AG08395 (cell line): ENCODE measurements around the gene LPIN1.
A peak's percentile ranks its signal among the peaks of the same experiment; 100 is the strongest.

ENCODE experiments used
- DNase-seq: peaks from one replicate; pipeline ENCODE4 v3.0.0; 2012; ENCODE audit warnings: mixed read lengths, low spot score

The LPIN1 gene, protein sequence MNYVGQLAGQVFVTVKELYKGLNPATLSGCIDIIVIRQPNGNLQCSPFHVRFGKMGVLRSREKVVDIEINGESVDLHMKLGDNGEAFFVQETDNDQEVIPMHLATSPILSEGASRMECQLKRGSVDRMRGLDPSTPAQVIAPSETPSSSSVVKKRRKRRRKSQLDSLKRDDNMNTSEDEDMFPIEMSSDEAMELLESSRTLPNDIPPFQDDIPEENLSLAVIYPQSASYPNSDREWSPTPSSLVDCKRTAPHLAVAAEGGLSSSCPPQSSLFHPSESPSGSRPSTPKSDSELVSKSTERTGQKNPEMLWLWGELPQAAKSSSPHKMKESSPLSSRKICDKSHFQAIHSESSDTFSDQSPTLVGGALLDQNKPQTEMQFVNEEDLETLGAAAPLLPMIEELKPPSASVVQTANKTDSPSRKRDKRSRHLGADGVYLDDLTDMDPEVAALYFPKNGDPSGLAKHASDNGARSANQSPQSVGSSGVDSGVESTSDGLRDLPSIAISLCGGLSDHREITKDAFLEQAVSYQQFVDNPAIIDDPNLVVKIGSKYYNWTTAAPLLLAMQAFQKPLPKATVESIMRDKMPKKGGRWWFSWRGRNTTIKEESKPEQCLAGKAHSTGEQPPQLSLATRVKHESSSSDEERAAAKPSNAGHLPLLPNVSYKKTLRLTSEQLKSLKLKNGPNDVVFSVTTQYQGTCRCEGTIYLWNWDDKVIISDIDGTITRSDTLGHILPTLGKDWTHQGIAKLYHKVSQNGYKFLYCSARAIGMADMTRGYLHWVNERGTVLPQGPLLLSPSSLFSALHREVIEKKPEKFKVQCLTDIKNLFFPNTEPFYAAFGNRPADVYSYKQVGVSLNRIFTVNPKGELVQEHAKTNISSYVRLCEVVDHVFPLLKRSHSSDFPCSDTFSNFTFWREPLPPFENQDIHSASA

DNA sequence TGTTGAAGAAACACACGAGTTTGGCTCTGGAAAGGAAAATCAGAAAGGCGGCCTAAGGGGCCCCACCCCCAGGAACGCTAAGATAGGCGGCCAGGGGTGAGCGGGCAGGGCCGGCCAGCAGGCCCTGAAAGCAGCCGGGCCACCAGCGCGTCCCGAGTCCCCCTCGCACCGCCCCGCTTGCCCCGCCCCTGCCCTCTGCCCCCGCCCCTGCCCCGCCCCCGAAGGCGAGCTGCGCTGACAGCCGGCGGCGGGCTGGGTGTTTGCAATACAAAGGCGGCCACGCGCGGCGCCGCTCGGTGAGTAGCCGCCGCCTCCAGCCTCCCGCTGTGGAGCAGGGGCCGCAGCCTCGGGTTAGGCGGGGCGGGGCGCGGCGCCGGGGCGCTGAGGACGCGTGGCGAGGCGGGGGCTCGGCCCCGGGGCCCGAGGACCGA, at the start of gene LPIN1:
TSS of gene LPIN1 (plus strand) at position 257 of the 431 bp plus-strand sequence. CDS start 18,910 bp downstream, outside the sequence.
- DNase-seq, result peak; percentile 96

DNA sequence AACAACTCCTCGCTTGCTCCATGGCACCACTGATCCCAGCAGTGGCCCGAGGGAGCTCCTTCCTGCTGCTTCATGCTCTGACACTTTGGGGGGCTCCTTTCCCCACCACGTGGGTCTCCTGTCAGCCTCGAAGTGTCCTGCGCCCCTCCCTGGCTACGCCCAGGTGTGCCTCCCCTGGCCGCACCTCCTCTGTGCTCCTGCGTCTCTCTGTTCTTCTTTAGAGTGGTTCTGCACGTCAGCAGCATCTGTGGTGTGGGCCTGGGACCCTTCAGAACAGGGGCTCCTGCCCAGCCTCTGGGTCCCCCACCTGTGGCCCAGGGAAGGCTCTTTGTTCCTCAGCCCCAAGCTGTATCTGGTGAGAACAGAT, 49.7 kb upstream of the LPIN1 start:
- DNase-seq, result no peak

DNA sequence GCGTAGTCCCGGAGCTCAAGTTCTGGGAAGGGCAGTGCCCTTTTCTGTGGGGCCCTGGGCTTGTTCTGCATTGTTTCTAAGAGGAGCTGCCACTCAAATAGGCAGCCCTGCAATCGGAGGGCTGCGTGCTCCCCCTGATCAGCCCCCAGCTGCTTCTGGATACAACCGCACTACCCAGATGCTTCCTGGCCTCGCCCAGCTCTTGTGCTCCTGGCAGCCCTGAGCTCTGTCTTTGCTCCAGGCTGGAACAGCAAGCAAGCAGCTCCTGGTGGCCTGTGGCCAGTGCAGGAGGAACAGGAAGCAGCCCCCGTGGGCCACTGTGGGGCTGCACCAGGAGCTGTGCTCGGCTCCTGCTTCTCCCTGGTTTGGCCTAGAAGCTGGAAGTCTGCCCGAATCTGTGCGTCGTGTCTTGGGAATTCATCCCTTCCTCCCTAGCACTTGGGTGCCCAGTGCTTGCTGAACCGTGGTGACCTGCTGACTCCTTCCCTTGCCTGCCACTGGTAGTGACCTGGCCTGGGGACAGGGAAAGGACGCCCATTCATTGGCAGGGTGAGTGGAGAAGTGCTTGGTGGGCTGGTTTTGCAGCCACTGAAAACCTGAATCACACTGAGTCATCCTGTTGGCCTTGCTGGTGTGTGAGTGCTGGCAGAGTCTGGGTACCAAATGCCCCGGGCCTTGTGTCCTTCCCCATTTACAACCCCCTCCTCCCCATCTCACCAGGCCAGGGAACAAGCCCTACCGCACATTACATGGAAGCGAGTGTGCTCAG, 49.1 kb upstream of the LPIN1 start:
- peak; percentile 72 for DNase-seq

DNA sequence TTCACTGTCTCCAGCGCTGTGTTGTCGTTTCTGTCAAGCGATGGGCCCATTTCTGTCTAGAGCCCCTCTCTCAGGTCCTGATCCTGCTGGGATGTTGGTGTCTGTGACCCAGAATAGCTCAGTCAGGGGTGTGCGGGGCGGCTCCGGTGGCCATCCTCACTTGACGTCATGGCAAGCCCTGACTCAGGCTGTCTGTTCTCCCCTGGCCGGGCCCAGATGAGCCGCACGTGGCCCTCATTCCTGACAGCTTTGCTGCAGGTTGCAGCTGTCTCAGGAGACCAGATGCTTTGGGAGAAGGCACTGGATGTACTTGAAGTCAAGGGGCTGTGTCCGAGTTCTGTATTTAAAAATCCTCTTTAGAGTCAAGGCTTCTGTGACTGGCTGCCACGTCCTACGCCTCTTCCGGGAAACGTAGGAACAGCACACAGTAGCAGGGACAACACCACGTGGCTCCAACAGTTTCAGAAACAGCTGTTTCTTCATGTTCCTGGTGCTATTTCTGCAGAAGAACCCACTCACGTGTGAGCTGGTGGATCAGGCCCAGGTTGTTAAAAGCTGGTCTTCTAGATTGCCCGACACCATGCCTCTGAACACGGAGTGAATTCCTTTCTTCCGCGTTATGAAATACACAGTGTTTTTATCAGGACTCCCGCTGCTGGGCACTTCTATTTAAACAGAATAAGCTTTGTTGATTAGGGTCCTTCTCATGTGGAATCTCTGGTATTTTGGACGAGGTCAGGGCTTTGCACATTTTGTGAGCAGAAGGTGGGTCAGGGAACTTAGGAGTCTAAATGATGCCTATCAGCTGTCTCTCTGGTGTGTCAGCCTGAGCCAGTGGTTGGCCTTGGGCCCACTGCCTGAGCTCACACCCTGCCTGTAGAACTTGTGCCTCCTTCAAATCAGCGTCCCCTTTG, 48.2 kb upstream of the LPIN1 start:
- DNase-seq, result peak; percentile 75

DNA sequence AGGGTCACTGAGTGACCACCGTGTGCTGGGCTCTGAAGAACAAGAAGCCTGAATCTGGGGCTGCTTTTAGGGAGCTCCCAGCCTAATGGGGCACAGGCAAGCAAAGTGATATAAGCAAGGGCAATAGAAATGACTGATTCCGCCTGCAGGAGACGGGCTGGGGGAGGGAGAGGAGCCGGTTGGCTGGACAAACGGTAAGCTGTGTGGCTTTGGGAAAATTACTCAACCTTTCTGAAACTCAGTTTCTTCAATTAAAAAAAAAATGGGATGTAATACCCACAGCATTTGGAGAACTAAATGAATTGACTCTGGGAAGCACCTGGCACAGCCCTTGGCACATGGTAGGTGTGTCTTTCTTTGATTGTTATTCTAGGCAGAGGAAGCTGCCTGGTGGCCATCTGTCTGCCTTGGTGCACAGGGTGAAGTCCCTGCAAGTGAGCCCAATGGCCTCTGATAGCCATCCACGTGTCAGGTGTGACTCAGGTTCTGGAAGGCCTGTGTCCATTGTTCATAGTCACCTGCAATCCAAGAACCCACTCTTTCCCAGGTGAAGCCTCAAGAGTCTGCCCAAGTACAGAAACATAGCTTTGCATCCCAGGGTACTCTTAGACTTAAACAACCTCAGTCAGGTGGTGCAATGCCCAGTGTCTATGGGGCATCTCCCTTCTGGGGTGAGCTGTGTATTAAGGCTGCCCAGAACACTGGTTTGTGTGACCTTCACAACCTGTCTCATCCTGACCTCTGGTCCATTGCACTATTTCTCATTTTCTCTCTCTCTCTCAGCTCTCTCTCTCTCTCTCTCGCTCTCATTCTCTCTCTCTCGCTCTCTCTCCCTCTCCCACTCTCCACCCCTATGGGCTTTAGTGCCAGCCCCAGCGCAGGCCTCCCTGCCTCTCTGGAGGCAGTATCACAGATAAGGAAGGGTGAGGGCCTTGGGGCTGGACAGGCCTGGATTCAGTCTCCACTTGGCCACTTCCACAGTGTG, 46.5 kb upstream of the LPIN1 start:
- no peak for DNase-seq

DNA sequence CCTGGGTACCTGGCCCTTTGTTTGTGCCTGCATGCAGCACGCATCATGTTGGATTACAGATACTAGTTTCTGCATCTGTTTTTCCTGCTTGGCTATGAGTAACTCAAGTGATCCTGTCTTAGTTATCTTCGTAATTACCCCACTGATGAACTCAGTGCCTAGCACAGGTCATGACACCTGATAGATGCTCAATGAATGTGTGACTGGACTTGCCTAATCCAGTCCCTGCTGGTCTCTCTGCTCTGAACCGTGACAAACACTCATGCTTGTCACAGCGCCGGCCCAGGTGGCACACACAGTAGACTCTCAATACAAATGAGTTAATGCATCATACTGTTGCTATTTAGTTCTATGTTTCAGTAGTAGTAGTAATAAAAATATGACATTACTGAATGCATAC, 45.2 kb upstream of the LPIN1 start:
- no peak for DNase-seq

DNA sequence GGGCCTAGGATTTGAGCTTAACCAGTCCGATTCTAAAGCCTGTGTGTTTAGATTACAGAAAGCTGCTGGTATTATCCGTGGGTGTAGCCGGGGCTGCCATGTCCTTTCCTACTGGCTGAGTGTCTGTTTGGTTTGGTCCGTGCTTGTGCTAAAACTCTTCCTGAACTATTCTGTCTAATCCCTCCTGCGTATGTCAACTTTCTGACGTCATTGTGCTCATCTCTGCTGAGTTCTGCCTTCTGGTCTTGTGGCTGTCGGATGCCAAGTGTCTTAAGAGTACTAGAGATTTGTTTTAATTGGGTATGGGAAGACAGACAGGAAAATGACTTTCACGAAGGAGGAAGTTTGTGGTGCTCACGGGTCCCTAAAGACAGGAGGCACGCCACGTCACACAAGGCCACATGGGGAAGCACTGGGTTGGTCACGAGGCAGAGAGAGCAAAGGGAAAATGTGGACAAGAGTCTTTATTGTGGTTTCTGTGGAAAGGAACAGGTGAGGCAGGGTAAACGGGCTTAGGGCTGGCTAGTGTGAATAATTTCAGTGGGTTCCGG, 44.6 kb upstream of the LPIN1 start:
- no peak for DNase-seq

DNA sequence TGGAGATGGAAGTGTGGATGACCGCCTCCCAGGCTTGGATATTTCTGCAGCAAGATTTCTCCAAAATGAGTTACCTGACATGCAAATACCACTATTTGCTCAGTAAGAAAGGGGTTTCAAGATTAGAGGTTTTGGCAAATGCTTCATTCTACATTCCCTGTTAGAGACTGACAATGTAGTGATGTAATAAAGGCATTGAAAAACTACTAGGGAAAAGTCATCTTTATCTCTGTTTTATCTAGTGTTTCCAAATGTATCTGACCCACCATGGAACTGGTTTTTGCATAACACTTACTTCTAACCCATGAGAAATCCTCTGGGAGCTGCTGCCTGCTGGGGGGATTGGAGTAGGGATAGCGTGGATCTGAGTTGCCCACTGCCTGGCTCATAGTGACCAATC, 43.5 kb upstream of the LPIN1 start:
- no peak for DNase-seq

DNA sequence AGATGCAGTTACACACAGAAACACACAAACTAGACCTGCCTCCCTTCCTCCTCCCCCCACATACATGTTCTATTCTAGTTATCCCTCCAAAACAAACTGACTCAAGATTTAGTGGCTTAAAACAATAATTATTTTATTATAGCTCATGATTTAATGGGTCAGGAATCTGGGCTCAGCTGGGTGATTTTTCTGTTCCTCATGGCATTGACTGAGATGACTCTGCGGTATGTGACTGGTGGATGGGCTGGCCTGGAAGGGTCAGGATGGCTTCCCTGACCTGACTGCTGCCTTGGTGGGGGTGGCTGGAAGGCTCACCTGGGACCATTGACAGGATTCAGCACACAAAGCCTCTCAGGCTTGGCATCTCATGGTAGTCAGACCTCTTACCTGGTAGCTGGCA, 42.7 kb upstream of the LPIN1 start:
- DNase-seq, result peak; percentile 30

DNA sequence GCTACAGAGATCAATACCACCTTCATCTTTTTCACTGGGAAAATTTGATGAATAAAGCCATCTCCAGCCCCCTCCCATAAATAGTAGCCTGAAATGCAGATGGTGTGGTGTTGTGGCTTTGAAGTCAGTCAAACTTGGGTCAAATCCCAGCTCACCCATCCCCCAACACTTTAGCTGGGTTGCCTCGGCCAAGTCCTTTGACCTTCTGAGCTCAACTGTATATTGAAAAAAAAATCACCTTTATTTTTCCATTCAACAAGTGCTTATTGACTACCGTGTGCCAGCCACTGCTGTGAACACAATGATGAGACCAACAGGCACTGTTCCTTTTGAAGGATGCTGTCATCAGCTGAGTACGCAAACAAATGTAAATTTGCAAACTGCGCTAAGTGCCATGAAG, 41.4 kb upstream of the LPIN1 start:
- DNase-seq, result no peak

DNA sequence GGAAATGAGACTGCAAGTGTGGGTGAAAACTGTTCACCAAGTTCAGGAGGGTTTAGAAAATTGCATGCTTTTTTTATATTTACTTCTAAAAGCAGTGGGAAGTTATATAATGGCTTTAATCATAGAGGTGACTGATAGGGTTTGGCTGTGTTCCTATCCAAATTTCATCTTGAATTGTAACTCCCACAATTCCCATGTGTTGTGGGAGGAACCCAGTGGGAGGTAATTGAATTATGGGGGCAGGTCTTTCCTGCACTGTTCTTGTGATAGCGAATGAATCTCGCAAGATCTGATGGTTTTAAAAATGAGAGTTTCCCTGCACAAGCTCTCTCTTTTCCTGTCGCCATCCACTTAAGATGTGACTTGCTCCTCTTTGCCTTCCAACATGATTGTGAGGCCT, 40.7 kb upstream of the LPIN1 start:
- DNase-seq, result no peak

DNA sequence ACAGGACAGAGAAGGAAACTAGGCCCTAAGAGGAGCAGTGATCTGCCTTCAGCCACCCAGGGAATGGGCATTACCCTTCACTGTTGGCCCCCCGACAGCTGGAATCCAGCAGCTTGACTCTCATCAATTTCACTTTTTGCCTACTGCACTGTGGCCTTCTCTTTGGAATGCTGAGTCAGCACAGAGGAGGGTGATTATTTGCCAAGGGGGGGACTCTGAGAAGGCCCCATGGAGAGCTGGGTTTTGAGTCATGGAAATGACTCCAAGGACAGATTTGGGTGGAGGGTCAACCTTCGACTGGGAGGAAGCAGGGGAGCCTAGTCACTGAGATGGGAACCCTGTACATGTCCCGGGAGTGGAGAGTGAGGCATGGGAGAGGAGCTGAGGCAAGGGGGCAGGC, 38.3 kb upstream of the LPIN1 start:
- no peak for DNase-seq

DNA sequence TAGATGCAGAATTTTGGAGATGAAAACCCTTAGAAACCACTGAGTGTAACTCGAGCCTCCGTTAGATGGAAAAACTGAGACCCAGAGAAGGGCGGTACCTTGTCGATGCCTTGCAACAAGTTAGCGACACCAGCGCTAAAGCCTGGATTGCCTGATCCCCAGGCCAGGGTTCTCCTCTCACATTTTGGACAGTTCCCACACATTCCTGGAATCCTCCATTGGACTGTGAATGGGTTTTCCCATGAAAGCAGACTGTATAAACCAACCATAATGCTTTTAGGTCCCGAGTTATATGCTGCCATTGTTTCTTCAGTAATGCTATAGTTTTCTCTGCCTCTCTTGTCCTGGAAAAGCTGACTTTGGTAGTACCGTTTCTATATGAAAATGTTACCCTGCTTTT, 37.1 kb upstream of the LPIN1 start:
- no peak for DNase-seq

DNA sequence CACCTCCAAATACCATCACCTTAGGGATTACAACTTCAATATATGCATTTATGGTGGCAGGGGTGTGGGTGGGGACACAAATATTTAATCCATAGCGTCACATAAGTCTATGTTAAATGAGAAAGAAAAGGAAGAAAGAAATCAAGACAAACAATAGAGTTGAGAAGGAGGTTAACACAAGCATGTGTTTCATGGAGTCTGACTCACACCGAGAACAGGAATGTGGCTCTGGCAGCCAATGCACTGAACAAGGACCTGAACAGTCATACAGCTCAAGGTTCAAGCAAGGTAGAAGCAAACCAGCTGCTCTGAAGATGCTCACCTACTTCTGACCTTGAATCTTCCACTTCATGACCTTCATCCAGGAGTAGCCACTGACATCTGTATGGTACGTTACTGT, 36.2 kb upstream of the LPIN1 start:
- DNase-seq, result peak; percentile 91

DNA sequence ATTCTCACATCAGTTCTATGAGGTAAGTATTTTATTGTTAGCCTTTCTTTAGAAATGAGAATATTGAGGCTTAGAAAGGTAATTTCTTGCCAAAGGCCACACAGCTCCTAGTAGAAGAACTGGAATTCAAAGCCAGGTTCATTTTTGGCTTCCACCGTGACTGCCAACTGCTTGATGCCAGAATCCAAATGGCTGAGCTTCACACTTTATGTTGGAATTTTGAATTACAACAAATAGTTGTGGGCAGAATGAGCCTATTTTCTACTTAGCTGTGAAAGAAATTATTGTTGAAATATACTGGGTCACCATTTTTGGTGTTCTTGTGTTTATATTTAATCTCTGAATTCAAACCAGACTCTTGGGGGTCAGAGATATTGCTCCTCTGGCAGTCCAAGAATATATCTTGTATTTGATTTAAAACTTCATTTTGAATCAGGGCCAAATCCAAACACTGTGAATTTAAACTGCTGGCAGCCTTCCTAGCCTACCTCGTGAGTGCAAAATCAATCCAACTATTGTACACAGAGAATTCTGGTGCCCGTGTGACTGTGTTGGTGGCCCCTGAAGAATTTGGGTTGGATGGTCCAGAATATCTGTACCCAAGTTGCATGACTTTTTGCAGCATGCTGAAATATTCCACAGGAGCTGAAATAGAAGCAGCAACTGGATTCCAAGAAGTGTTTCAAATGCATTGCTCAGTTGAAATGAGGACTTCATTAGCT, 35.6 kb upstream of the LPIN1 start:
- DNase-seq, result no peak

DNA sequence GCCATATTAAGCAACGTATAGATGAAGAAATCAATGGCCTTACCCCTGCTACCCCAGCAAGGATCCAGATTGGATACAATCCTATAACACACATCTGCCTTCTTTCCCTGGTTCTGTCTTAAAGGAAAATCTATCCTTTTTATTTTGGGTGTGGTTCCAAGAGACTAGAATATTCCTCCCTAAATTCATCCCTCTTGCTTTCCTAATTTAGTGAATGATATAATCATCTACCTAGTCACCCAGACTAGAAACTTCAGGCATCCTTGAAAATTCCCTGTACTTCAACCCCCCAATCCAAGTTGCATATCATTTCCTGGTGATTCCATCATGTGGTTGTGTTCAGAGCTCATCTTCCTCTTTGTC, 35.1 kb upstream of the LPIN1 start:
- no peak for DNase-seq

DNA sequence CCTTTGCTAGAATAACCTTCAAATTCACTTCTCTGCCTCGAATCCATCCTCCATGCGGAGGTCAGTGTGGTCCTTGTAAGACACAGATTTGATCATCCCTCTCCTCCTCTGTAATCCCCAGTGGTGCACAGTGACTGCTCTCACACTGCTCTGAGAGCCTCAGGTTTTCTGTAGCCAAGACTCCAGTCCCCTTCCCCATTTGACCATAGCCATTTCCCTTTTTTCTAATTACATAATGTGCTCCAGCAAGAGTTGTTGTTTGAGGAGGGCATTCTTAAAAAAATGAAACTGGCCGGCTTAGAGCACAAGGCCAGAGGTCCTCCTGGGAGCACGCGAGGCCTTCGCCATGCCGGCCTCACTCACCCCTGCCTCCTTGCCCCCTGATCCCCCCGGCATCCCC, 34.7 kb upstream of the LPIN1 start:
- DNase-seq, result no peak

DNA sequence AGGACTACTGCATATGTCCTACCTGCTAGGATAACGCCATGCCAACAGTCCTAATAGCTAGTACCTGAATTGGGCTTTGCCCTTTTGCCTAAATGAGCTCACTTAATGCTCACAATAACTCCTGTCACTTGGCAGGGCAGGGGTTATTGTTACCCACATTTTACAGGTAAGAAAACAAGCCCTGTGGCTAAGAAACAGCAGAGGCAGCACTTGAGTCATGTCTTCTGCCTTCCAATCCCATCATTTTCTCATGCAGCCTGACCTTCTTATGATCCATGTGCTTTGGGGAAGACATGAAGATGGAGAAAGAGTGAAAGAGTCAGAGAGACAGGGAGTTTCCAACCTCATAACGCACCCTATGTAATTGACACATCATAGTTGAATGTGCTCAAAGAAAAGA, 33.6 kb upstream of the LPIN1 start:
- no peak for DNase-seq

DNA sequence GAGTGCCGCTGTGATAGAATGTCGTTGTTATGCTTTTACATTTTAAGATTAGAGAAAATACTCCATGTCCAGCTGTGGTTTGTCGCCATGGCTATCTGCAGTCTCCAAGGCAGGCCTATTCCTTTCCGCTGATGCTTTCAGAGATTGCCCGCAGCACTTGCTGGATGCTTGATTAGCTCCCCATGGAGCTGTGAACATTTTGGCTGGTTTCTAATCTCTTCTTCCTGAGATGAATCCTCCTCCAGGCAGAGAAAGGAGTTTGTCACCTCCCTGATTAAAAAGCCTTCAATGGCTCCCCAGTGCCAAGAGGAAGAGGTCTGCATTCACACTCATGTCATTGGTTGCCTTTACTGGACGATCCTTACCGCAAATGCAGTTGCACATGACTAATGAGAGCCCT, 32.6 kb upstream of the LPIN1 start:
- no peak for DNase-seq
